ENCODE measurements around the gene TSFM. TPM values are rescaled to one million over a fixed set of nuclear protein-coding genes. Genes with fewer than 3 reads are reported as not detected.

Gene TSFM
- total and polyA plus RNA-seq, 2 of the 13 experiments (the other 11 are each of a cell fraction or from before 2014, with no cell fraction given): 29.8 to 68.3 TPM

GRCh38 chr12:57754411-57755193 is 28.0 kb upstream of the TSFM start, which contains the start of gene MARCHF9 (continued):
- TF ChIP-seq TFE3 (CRISPR knock-in tag; IDR thresholded peaks at IDR 0.05): no peak
- no peak for TF ChIP-seq CC2D1A (CRISPR knock-in tag; IDR thresholded peaks at IDR 0.05)
- peak; percentile 14; the same call in 1 of the 2 replicates for TF ChIP-seq ZNF788 (CRISPR knock-in tag; IDR thresholded peaks at IDR 0.05; ENCODE audit: borderline replicate concordance)
- TF ChIP-seq ZNF143 (CRISPR knock-in tag; IDR thresholded peaks at IDR 0.05): no peak
- TF ChIP-seq CERS6 (CRISPR knock-in tag; IDR thresholded peaks at IDR 0.05): no peak
- no peak for TF ChIP-seq ZEB1 (IDR thresholded peaks at IDR 0.05; ENCODE audit: insufficient replicate concordance, low read depth)
- no peak for TF ChIP-seq ZFP62 (CRISPR knock-in tag; IDR thresholded peaks at IDR 0.05)
- TF ChIP-seq ZNF639 (CRISPR knock-in tag; conservative IDR thresholded peaks at IDR 0.05): no peak

- in situ Hi-C loops (cut with HindIII; ENCODE audit: extremely low pct_ligation_motif_present, low pct_unique_long_range_greater_than_20kb): no loop called here
- H3K27ac ChIP-seq (ENCODE audit: extremely low read length, insufficient read depth, low read length): peak overlapping the region; percentile 67
- POLR2A ChIA-PET: interaction anchor here (0.7 to 3.0 kb wide), 2 partner anchors 17 to 236 kb away, joined by 3 to 14 read pairs; partner anchors contain the start of genes EEF1AKMT3 and METTL1
- peaks cover 23% of the 10 kb centered on the region for H3K79me2 ChIP-seq (ENCODE audit: insufficient read depth, low read length)
- H3K27me3 ChIP-seq (ENCODE audit: control insufficient read depth in 1 of 2, insufficient read depth in 2 of 2, low read length in 2 of 2): no peaks in the 10 kb centered on the region; a peak in 1 of 5 replicates
- peak overlapping the region; percentile 21; the same call in 1 of the 2 replicates for H3K4me2 ChIP-seq (ENCODE audit: low read depth, low read length)
- H2AFZ ChIP-seq (ENCODE audit: low read length): no peak overlapping the region
- peak overlapping the region; percentile 37 to 82 (median 81); a peak in 4 of 6 replicates for H3K4me3 ChIP-seq (replicated peaks in 1 of 3; ENCODE audit: insufficient read depth in 1 of 3, low read depth in 2 of 3, low read length in 3 of 3)
- intact Hi-C loops (cut with micrococcal nuclease; ENCODE audit: unreplicated experiment): no loop called here
- DNase-seq (ENCODE audit: low spot score) (no peak), ATAC-seq (no peak), FAIRE-seq (no peak)
- H3K36me3 ChIP-seq (replicated peaks in 1 of 2; ENCODE audit: control insufficient read depth in 1 of 2, insufficient read depth in 2 of 2, low read length in 2 of 2): peaks cover 6 to 8% of the 10 kb centered on the region in 2 experiments; a peak in 3 of 5 replicates
- H3K4me1 ChIP-seq (ENCODE audit: insufficient read depth, low read length): peaks cover 43% of the 10 kb centered on the region
- CTCF ChIA-PET (ENCODE audit: low intra/inter-chr PET ratio, low total read pairs): no interaction called here
- no peaks in the 10 kb centered on the region for H3K9me3 ChIP-seq (ENCODE audit: low read length)
- 0% methylated on average over 6 of the region's 34 CpGs for WGBS (ENCODE audit: low lambda C conversion rate)
- 0 out of 2 replicates have a peak, but pooled peaks cover 5% of the 10 kb centered on the region for H4K20me1 ChIP-seq (ENCODE audit: insufficient read depth, low read length)
- no TSS peak for BruUV-seq (replicated peaks)
- H3K9ac ChIP-seq (ENCODE audit: insufficient read depth, low read depth, low read length): peak overlapping the region; percentile 45; the same call in 1 of the 2 replicates
- TF ChIP-seq KLF12 (CRISPR knock-in tag; IDR thresholded peaks at IDR 0.05; ENCODE audit: borderline replicate concordance) (no peak), IRF9 (CRISPR knock-in tag; IDR thresholded peaks at IDR 0.05; ENCODE audit: borderline replicate concordance) (no peak), ZNF33B (CRISPR knock-in tag; IDR thresholded peaks at IDR 0.05) (no peak), KAT8 (CRISPR knock-in tag; IDR thresholded peaks at IDR 0.05) (no peak), ZNF773 (CRISPR knock-in tag; IDR thresholded peaks at IDR 0.05; ENCODE audit: borderline replicate concordance) (no peak), ZBTB39 (CRISPR knock-in tag; IDR thresholded peaks at IDR 0.05) (no peak)
These were observed 27.5 kb upstream of the TSFM start for GRCh38 chr12:57755194-57755453.
